Stimulated activated CD4-positive, alpha-beta T cell treated with anti-CD3 and anti-CD28 coated beads, Interleukin-2, amount 100 ng/mL, for 4 hours (primary cell): ENCODE measurements around the gene SLC24A3.

Source experiments
- DNase-seq: peaks from one replicate; pipeline ENCODE4 v3.0.0-alpha.2; 2020; ENCODE audit warnings: low read depth

SLC24A3 gene

DNA sequence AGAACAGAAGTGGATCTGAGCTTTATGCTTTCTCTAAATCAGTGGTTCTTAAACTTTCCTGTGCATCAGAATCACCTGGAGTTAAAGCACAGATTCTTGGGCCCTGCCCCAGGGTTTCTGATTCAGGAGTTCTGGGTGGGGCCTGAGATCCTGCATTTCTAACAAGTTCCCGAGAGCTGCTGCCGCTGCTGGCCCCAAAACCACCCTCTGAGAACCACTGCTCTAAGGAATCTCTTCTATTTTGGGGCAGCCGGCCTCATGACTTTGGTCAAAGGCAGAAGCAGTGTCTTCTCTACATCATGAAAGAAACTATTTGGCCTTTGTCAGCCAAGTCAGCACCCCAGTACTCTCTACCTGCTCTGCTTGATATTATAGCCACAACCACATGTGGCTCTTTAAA is 503.5 kb downstream of the SLC24A3 start:
- no peak for DNase-seq

DNA sequence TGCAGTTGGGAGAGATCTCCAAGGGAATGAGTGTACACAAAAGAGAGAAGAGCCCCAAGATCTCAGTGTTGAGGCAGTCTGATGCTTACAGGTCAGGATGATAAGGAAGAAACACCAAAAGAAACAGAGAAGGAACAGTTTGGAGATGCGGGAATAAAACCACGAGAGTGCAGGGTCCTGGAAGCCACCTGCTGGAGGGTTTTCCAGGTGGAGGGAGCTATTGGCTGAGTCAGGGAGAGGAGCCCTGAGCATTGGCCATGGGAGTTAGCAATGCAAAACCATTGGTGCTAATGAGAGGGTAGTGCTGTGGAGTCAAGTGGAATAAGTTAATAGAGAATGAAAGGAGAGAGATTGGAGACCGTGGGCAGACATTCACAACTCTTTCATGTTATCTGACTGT is 506.4 kb downstream of the SLC24A3 start:
- no peak for DNase-seq

DNA sequence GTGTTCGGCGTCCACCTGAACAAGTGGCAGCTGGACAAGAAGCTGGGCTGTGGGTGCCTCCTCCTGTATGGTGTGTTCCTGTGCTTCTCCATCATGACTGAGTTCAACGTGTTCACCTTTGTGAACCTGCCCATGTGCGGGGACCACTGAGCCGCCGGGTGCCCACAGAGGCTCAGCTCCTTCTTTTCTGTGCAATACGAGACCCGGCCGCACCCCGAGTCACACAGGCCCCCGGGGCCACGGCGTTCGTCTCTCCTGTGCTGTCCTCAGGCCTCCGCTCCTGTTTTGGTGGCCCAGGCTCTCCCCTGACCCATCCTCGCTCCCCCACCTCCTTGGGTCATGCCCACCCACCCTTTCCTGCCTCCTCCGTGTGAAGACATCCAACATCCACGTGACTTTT is 508.5 kb downstream of the SLC24A3 start:
- DNase-seq = no peak

DNA sequence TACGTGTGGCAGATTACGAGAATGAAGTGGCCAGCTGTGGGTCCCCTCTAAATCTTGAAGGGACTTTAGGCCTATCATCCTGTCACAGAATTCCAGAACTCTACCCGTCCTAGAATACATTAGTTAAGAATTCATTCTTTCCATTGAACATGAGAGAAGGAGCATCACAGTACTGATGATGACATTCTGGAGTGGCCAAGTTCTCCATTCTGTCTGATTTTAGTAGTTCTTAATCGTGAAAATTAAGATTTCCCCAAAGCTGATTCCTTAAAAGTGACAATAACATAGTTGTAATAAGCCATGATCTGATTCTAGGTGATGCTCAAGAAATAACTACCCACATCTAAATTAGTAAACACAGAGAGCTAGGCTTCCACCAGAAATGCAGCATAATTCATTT is 510.6 kb downstream of the SLC24A3 start:
- DNase-seq = no peak

DNA sequence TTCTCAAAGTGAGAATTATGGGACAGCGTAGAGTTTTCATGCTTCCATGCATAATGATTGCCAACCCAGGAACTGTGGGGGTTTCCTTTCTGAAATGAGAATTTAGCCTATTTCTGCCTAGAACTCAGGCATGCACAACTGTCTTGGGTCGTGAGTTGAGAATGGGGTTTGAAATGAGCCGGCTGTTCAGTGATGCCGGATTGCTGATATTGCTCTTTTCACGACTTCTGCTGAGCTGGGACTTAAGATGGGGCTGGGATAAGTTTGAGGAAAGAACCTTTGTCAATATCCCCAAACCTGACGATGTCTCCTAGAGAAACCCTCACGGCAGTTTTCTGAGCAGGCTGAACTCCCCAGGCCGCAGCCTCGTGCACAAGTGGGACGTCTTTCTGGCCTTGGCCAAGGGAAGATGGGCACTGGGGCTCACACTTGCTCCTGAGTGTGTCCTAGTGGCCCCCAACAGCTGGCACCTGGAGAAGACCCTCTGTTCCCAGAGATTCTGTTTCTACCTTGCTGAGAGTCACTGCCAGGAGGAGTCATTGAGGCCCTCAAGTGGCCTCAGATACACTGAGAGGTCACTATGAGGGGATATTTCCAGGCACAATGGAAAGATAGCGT is 511.5 kb downstream of the SLC24A3 start:
- DNase-seq = no peak

DNA sequence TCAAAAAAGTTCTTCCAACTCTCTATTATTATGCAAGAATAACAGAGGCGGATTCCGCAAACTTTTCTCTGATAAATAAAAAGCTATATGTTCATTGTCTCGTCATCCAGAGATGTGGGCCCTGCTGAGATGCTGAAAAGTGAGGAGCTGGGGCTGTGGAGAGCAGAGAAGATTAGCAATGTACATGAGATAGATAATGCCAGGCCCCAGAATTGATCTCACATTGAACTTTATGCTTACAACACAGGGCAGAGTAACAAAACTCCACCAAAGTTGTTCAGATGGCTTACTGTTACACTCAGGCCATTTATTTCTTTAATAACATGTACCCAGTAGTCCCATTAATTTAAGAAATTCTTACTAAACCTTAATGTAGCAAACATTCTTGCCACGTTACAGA is 512.9 kb downstream of the SLC24A3 start:
- DNase-seq = no peak

DNA sequence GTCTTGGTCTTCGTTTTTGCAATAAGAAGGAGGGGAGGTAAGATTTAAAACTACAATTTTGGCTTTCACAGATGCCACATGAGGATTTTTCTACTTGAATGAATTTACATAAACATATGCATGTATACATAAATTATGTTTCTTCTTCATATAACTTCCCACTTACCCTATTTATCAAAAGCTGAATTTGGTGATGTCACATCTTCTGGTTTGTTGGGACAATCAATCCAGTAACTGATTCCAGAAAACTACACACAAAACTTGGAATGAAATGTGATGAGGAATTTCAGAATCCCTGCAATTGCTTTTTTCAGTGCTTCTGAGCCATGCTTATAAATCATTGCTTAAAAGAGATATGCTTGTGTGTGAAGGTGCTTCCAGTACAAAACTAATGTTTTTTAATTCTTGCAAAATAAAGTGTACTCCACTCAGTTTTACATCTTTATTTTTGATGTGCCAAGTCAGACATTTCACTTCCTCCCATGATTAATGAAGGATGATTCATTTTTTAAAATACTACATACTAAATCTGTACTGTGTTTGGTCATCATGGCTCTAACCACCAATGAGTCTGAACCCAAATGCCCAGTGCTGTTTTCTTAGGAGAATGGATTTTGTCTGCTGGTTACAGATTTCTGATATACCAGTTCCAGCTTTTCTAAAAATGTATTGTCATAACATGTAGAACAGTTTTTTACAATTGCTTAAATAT is 513.5 kb downstream of the SLC24A3 start:
- no peak for DNase-seq

DNA sequence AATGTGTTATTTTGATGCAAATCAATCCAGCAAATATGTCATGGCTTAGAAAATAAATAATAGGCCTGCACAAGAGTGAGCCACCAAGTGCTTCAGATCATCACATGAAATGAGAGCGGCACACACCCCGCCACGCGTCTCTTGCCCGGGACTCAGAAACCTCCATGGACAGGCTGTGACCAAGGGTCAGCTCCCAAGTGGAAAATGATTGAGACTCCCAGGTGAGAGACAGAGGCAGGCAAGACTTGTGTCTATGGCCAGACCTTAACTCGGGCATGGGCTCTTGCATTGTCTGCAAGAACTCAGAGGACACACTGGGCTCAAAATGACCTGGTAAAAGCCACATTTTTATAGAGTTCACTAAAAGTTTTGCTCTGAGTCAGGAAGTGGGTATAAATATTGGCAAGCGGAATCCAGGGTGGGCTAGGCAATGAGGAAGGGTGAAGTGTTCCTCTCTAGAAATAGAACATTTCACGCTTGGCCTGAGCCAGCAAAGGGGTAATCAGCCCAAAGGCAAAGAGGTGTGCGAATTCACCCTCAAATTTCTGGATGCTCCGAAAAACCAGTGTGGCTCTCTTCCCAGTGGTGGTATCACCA is 514.9 kb downstream of the SLC24A3 start:
- no peak for DNase-seq

DNA sequence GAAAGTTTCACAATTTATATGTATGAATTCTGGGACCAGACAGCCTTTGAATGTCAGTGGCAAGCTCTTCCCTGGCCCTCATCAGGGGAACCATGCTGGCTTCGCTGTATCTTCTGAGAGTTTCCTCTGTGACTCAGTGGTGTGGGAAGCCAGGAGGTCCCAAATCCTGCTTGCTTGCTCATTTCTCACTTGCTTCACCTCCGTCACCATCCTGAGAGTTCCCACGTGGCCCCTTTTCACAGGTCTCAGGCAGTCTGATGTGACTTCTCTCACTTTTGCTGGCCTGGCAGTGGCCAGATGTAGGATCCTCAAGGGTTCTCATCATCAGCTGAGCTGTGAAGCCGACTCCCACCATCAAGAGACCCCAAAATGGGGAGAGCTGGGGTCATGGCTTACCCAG is 517.2 kb downstream of the SLC24A3 start:
- no peak for DNase-seq

DNA sequence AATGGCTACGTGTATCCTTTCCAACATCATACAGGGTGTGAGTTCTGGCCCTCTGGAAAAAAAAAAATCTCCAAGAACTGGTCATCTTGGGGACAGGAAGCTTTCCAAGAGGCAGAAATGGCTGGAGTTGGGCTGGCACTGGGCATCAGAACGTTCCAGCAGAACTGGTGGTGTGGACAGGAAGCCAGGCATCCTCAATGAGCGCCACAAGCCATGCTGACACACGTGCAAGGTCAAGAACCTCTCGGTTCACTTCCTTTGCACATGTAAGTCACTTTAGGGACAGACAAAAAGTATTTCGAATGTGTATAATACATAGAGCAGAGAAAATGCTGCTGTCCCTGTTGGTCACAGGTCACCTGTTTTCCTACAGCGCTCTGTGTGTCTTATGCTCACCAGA is 518.3 kb downstream of the SLC24A3 start:
- DNase-seq = no peak

DNA sequence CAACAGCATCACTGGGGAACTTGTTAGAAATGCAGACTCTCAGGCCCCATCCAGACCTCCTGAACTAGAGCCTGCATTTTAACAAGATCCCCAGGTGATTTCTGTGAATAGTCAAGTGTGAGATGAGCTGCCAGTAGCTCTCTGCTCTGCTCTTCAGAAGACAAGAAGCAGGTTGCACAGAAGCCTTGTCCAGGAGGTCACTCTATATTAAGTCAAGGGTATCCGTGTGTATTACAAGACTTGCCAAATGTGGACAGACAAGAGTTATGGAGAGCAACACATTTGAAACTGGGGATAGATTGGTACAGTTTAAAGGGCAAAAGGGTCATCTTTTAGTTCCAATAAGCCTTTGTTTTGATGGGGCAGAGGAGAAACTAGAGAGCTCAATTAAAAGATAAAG is 522.4 kb downstream of the SLC24A3 start:
- no peak for DNase-seq

DNA sequence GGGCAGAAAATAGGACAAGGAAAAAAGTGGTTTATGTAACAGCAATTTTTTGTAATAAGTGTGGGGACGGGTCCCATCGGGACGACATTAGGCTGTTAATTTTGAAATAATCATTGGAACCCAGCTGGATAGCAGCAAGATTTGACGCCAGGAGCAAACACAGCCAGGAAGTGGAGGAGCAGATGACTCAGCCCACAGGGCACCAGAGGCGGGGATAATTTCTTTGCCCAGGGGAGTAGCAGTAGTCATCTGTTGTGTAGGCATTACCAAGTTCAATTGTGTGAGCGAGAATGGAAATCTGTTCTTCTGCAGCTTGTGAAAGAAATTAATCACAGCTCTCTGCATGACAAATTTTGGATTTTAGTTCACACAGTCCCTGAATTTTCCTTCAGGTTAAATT is 523.0 kb downstream of the SLC24A3 start:
- no peak for DNase-seq

DNA sequence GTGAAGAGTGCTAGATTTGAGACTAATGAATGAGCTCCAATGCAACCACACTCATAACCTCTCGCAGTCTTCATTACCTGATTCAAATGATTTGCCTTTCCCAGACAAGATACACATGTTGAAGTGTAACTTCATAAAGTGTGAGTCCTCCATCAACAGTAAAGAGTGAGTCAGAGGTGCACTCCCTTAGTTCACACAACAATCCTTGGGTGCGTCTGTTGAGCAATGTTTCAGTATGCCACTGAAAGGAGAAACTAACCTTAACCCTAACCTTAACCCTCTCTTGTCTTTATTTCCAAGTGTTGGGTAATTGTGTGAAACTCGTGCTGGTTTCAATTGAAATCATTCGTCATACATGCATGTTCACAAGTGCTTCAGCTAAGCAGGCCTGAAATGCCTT is 524.6 kb downstream of the SLC24A3 start:
- no peak for DNase-seq

DNA sequence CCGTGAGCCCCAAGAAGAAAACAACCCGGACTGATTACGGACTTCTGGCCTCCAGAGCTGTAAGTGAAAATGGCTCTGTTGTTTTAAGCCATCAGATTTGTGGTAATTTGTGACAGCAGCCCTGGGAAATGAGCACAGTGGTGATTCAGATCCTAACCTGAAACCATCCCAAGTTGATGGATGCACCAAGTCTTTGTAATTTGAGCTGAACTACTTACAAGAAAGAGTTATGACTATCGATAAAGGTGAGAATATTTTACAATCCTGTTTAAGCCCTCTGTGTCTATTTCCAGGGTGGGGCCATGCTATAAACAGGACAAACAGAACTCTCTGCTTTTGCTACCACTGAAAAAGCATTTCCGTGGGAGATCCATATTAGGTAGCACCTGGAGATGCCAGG is 526.5 kb downstream of the SLC24A3 start:
- DNase-seq = no peak

DNA sequence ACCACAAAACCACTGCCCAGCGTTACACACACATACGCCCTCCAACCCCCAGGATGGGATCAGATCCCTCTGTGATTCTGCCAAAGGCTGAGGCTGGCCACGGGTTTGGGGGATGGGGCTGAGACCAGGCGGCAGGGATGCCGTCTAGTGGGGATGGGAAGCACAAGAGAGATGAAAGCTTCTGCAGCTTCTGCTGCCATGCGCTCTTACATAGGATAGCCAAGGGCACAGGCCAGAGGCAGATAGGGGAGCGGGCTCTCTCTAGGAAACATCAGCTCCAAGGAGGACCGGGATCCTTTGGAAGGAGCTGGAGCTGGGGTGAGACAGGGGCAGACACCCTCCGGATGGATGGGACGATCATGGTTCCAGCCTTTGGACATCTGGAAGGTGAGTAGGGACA is 526.9 kb downstream of the SLC24A3 start:
- DNase-seq = no peak

DNA sequence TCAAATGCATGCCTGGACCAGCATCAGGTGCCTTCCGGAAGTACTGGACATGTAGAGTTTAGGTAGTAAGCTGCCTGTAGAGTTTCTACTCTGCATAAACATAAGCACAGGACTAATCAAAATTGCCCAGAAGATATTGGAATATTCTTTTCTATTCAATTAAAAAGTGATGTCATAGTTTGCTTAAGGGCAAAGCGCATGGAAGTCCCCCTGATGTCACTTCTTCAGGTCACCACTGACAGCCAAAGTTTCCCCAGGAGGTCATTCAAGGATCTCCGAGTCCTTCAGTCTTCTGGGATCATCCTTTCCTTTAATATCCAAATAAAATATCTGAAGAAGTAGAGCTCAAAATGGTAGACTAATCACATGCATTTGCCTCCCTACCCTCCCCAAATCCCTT is 528.1 kb downstream of the SLC24A3 start:
- DNase-seq = no peak

DNA sequence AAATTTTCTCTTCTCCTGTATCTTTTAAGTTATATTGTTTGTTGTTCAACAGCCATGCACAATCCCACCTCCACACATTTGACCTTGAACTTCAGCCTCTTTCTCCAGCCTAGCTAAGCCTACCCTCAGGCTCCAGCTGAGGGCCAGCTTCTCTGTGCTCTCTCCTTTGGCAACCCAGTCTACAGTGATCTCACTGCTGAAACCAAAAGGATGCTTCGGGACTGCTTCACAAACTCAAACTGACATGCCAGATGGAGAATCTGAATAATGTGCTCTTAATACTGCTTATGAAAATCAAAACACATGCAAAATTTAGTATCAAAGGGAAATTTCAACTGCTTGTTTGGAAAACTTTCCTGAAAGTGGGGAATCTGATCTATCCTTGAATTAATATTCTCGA is 529.5 kb downstream of the SLC24A3 start:
- DNase-seq = no peak

DNA sequence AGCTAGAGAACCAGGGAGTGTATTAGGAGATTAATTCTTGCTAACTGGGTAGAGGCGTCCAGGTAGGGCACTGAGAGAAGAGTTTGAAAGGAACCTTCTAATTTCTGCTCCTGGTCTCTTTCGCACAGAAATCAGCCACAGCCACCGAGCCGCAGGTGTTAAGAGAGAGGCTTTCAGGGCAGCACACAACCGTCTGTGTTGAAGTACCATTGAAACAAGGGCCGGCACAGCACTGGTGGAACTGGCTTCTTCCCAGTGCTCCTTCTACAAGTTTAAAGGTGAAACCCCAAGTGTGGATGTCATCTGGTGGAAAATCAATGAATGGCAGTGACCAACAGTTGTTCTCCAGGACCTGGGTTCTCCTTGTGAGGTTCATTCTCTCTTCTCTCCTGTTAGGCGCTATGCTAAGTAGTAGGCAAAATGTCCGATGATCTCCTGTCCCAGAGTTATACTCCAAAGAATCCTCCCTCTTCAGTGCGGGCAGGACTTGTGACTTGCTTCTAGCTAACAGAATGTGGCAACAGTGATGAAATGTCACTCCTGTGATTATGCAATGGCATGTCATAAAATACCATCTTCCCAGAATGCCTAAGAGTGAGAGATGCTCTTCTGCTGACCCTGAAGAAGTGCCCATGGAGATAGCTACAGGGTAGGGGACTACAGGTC is 530.7 kb downstream of the SLC24A3 start:
- no peak for DNase-seq

DNA sequence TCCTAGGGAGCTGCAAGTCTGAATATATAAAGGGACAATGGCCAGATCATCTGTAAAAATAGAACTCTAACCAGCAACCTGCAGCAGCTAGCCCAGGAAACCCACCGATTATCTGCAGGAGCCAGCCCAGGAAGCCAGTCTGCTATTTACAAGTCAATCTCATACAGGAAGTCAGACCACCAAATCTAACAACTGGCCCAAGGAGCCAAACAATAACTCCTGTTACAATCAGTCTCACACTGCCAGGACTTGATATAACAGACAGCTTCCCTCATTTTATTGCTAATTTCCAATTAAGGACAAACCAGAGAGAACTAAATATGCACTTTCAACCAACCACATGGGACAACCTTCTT is 531.2 kb downstream of the SLC24A3 start:
- DNase-seq = no peak

DNA sequence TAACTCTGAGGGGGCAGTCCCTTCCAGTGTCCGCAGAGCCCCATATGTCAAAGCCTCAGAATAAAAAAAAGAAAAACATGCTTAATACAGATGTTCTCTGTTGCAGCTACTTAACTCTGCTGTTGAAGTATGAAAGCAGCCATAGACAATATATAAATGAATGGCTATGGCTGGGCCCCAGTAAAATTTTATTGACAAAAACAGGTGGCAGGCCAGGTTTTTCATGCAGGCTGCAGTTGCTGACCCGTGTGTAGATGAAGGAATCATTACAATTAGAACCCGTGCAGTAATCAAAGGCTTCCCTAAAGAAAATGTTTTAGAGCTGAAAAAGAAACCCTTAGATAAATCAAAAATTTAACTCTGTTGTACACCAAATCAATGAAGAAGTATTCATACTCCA is 532.7 kb downstream of the SLC24A3 start:
- DNase-seq = no peak

DNA sequence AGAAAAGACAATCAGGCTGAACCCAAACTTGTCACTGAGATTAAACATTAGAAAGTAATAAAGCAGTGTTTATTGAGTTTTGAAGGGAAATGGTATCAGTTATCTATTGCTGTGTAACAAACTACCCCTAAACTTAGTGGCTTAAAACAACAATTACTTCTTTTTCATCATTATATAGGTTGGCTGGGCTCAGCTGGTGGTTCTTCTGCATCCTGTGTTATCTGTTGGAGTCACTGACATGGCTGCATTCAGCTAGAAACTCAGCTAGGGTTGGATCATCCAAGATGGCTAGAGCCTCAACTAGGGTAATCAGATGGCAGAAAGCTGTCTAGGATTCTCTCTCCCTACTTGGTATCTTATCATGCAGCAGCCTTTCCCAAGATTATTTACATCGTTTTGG is 533.1 kb downstream of the SLC24A3 start:
- no peak for DNase-seq

DNA sequence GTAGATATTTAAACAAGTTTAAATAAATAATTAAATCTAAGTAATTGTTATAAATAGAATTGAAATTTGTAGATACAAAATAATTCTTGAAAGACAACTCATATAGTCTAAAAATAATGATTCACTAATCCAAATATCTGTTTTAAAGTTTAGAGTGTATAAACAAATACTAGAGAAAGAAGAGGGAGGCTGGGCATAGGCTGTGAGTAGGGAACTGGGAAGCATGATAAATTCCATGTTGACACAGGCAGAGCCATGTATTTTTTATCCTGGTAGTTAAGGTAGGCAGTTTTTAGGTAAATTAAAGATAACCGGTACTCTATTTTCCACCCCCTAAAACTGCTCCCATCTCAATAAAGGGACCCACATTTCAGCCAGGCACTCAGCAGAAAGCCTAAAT is 534.0 kb downstream of the SLC24A3 start:
- no peak for DNase-seq

DNA sequence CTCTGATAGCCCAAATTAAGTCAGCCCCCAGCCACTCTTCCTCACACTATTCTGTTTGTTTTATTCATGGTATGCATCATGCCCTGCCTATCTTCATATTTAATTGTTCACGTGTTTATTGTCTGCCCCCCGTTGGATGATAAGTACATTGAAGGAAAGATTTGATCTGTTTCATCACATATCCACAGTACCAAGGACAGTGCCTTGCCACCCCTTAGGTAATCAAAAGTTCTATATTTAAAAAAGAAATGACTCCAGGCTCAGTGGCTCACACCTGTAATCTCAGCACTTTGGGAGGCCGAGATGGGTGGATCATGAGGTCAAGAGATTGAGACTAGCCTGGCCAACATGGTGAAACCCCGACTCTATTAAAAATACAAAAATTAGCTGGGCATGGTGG is 535.5 kb downstream of the SLC24A3 start:
- no peak for DNase-seq
